Hepatocyte (in vitro differentiated cells): ENCODE measurements around the gene RAET1G. TPM values are rescaled to one million over a fixed set of nuclear protein-coding genes. Genes with fewer than 3 reads are reported as not detected.

Source experiments
- DNase-seq: peaks from one replicate; pipeline ENCODE4 v3.0.0-alpha.2; 2016; ENCODE audit warnings: low spot score
- H2AFZ ChIP-seq: fragments of 200-600 bp; sonication (generic); 2 replicates; pipeline ENCODE4 v1.6.0; 2016; ENCODE audit warnings: antibody characterized with exemption, mild to moderate bottlenecking
- H3K27ac ChIP-seq: fragments of 200-600 bp; sonication (generic); 2 replicates; pipeline ENCODE4 v1.5.1; 2016; ENCODE audit warnings: mild to moderate bottlenecking
- H3K27me3 ChIP-seq: fragments of 200-600 bp; sonication (generic); 2 replicates; pipeline ENCODE4 v1.6.1; 2016
- H3K36me3 ChIP-seq: fragments of 200-600 bp; sonication (generic); replicated peaks from 2 replicates; pipeline ENCODE4 v1.5.1; 2016; ENCODE audit warnings: low read depth; ENCODE audit not compliant: insufficient read depth
- H3K4me1 ChIP-seq: fragments of 200-600 bp; sonication (generic); 2 replicates; pipeline ENCODE4 v1.5.1; 2016; ENCODE audit warnings: mild to moderate bottlenecking, moderate library complexity; ENCODE audit not compliant: insufficient read depth
- H3K4me2 ChIP-seq: fragments of 200-600 bp; sonication (generic); 2 replicates; pipeline ENCODE4 v1.6.0; 2016
- H3K4me3 ChIP-seq: fragments of 200-600 bp; sonication (generic); 2 replicates; pipeline ENCODE4 v1.5.1; 2016; ENCODE audit warnings: mild to moderate bottlenecking
- H3K79me2 ChIP-seq: fragments of 200-600 bp; sonication (generic); 2 replicates; pipeline ENCODE4 v1.6.0; 2017; ENCODE audit warnings: mild to moderate bottlenecking
- H3K9me2 ChIP-seq: fragments of 200-600 bp; sonication (generic); replicated peaks from 2 replicates; pipeline ENCODE4 v1.6.0; 2017; ENCODE audit warnings: mild to moderate bottlenecking; ENCODE audit not compliant: insufficient read depth
- H3K9me3 ChIP-seq: fragments of 200-600 bp; sonication (generic); 2 replicates; pipeline ENCODE4 v1.5.1; 2016; ENCODE audit warnings: low read depth, mild to moderate bottlenecking
- H4K20me1 ChIP-seq: fragments of 200-600 bp; sonication (generic); 2 replicates; pipeline ENCODE4 v1.6.0; 2016; ENCODE audit warnings: mild to moderate bottlenecking; ENCODE audit not compliant: insufficient read depth, poor library complexity, severe bottlenecking
- CTCF ChIP-seq: fragments of 200-600 bp; sonication (generic); IDR thresholded peaks from 2 replicates; pipeline ENCODE4 v1.5.1; 2016; ENCODE audit warnings: antibody characterized with exemption, mild to moderate bottlenecking; ENCODE audit not compliant: poor library complexity
- EZH2 ChIP-seq: fragments of 200-600 bp; sonication (generic); IDR thresholded peaks from 2 replicates; pipeline ENCODE4 v1.6.1; 2016; ENCODE audit warnings: antibody characterized with exemption, mild to moderate bottlenecking, borderline replicate concordance
- EZH2phosphoT487 ChIP-seq: fragments of 200-600 bp; sonication (generic); IDR thresholded peaks from one replicate; pipeline ENCODE4 v1.6.1; 2018; ENCODE audit warnings: antibody characterized with exemption, mild to moderate bottlenecking, low read depth, moderate library complexity; ENCODE audit not compliant: unreplicated experiment, severe bottlenecking
- WGBS: methylation state at CpG from one replicate; pipeline ENCODE4 v1.1.6; 2016; ENCODE audit warnings: low lambda C conversion rate; ENCODE audit errors: missing lambda C conversion rate; 5-methylcytosine and 5-hydroxymethylcytosine counted together
- polyA plus RNA-seq: library from polyadenylated mRNA; unstranded; fragments of >200 nt; fragmentation: Nextera tagmentation; extraction: Ambion mirVana; gene quantifications from 2 replicates; pipeline ENCODE4 v1.2.1, GENCODE V29; 2016
- total RNA-seq: library from RNA; depleted of rRNA; stranded (reverse); fragments of >200 nt; gene quantifications from 2 replicates; pipeline ENCODE4 v1.2.3, GENCODE V29; 2014

RAET1G gene
- total and polyA plus RNA-seq, 2 experiments from 2014 or later, result 0.31 to 1.5 TPM

- H3K27me3 ChIP-seq, result peaks cover 82% of the 10 kb centered on the region
- no peak overlapping the region for H3K27ac ChIP-seq
- DNase-seq, result no peak
- no peaks in the 10 kb centered on the region for H4K20me1 ChIP-seq
- H2AFZ ChIP-seq, result no peak overlapping the region
- no peaks in the 10 kb centered on the region for H3K9me2 ChIP-seq
- no peak for TF ChIP-seq CTCF
- no peak for TF ChIP-seq EZH2phosphoT487
- TF ChIP-seq EZH2, result no peak
- H3K36me3 ChIP-seq, result no peaks in the 10 kb centered on the region
- no peak overlapping the region for H3K4me3 ChIP-seq
- H3K9me3 ChIP-seq, result no peaks in the 10 kb centered on the region
- H3K4me1 ChIP-seq, result peaks cover 5% of the 10 kb centered on the region
- no peak overlapping the region for H3K4me2 ChIP-seq
- no peaks in the 10 kb centered on the region for H3K79me2 ChIP-seq
- WGBS, result 35% methylated on average over 2 of the region's 2 CpGs
Observed at GRCh38 chr6:149936743-149937142, 13.8 kb upstream of the RAET1G start.

- Histone ChIP-seq H3K4me1 (peaks cover 5% of the 10 kb centered on the region), H3K27ac (no peak overlapping the region), H3K9me3 (no peaks in the 10 kb centered on the region), H3K4me2 (no peak overlapping the region), H3K79me2 (no peaks in the 10 kb centered on the region), H2AFZ (no peak overlapping the region), H3K36me3 (no peaks in the 10 kb centered on the region), H3K9me2 (no peaks in the 10 kb centered on the region), H3K27me3 (peaks cover 85% of the 10 kb centered on the region), H3K4me3 (no peak overlapping the region), H4K20me1 (no peaks in the 10 kb centered on the region)
- TF ChIP-seq CTCF (no peak), EZH2 (no peak), EZH2phosphoT487 (no peak)
- 38% methylated on average over 2 of the region's 2 CpGs for WGBS
- no peak for DNase-seq
Observed at GRCh38 chr6:149935668-149936067, 12.7 kb upstream of the RAET1G start.

- TF ChIP-seq EZH2 (no peak), EZH2phosphoT487 (no peak), CTCF (no peak)
- no peaks in the 10 kb centered on the region for H3K79me2 ChIP-seq
- no peak overlapping the region for H3K4me2 ChIP-seq
- no peak overlapping the region for H3K4me3 ChIP-seq
- no peak overlapping the region for H3K27ac ChIP-seq
- no peak overlapping the region for H2AFZ ChIP-seq
- H3K36me3 ChIP-seq, result no peaks in the 10 kb centered on the region
- H3K9me2 ChIP-seq, result no peaks in the 10 kb centered on the region
- no peaks in the 10 kb centered on the region for H3K9me3 ChIP-seq
- H3K4me1 ChIP-seq, result peaks cover 5% of the 10 kb centered on the region
- H3K27me3 ChIP-seq, result peaks cover 85% of the 10 kb centered on the region
- no peak for DNase-seq
- WGBS, result 44% methylated on average over 4 of the region's 4 CpGs
- H4K20me1 ChIP-seq, result no peaks in the 10 kb centered on the region
Observed at GRCh38 chr6:149935246-149935645, 12.3 kb upstream of the RAET1G start.
